KMS-11 (cell line): ENCODE measurements around the gene GSTM3.

Source experiments
- H2AFZ ChIP-seq: fragments of 200-600 bp; sonication (generic); 2 replicates; pipeline ENCODE4 v1.6.1; 2016; ENCODE audit warnings: antibody characterized with exemption, mixed run types, low read depth
- H3K27ac ChIP-seq: fragments of 200-600 bp; sonication (generic); 2 replicates; pipeline ENCODE4 v1.6.1; 2016; ENCODE audit warnings: mild to moderate bottlenecking, mixed run types
- H3K27me3 ChIP-seq: fragments of 200-600 bp; sonication (generic); 2 replicates; pipeline ENCODE4 v1.6.1; 2017; ENCODE audit warnings: mild to moderate bottlenecking, low read depth, mixed run types, moderate library complexity; ENCODE audit not compliant: insufficient read depth
- H3K36me3 ChIP-seq: fragments of 200-600 bp; sonication (generic); 2 replicates; pipeline ENCODE4 v1.6.1; 2017; ENCODE audit warnings: mild to moderate bottlenecking, mixed run types; ENCODE audit not compliant: insufficient read depth
- H3K4me1 ChIP-seq: fragments of 200-600 bp; sonication (generic); 2 replicates; pipeline ENCODE4 v1.6.1; 2016; ENCODE audit warnings: mild to moderate bottlenecking, low read depth, mixed run types; ENCODE audit not compliant: poor library complexity, severe bottlenecking
- H3K4me2 ChIP-seq: fragments of 200-600 bp; sonication (generic); 2 replicates; pipeline ENCODE4 v1.7.0; 2016; ENCODE audit warnings: mild to moderate bottlenecking, mixed run types
- H3K4me3 ChIP-seq: fragments of 200-600 bp; sonication (generic); IDR thresholded peaks from 2 replicates; pipeline ENCODE4 v1.6.1; 2017; ENCODE audit warnings: low read depth, low read length, mixed read lengths; ENCODE audit not compliant: insufficient read depth
- H3K79me2 ChIP-seq: fragments of 200-600 bp; sonication (generic); 2 replicates; pipeline ENCODE4 v1.6.1; 2016; ENCODE audit warnings: low read depth, mixed run types; ENCODE audit not compliant: insufficient read depth
- H3K9ac ChIP-seq: fragments of 200-600 bp; sonication (generic); 2 replicates; pipeline ENCODE4 v1.6.1; 2016; ENCODE audit warnings: mild to moderate bottlenecking, mixed run types
- H4K20me1 ChIP-seq: fragments of 200-600 bp; sonication (generic); 2 replicates; pipeline ENCODE4 v1.6.1; 2016; ENCODE audit warnings: mild to moderate bottlenecking, mixed run types; ENCODE audit not compliant: insufficient read depth
- CTCF ChIP-seq: fragments of 200-600 bp; sonication (generic); conservative IDR thresholded peaks from 2 replicates; pipeline ENCODE4 v1.6.1; 2017; ENCODE audit warnings: low read depth, mild to moderate bottlenecking, antibody characterized with exemption, low read length, moderate library complexity, mixed read lengths

Gene GSTM3

GRCh38 chr1:109787845-109788601 lies 47.2 kb upstream of the GSTM3 start:
- H3K4me1 ChIP-seq: peaks cover 37% of the 10 kb centered on the region
- no peak overlapping the region for H3K27ac ChIP-seq
- H3K36me3 ChIP-seq: no peaks in the 10 kb centered on the region
- no peaks in the 10 kb centered on the region for H3K27me3 ChIP-seq
- H3K4me3 ChIP-seq: no peak overlapping the region
- TF ChIP-seq CTCF: no peak
- no peaks in the 10 kb centered on the region for H3K79me2 ChIP-seq
- no peak overlapping the region for H2AFZ ChIP-seq
- H4K20me1 ChIP-seq: no peaks in the 10 kb centered on the region
- H3K9ac ChIP-seq: no peak overlapping the region
- H3K4me2 ChIP-seq: no peak overlapping the region

GRCh38 chr1:109787211-109787844 lies 46.5 kb upstream of the GSTM3 start:
- Histone ChIP-seq H3K79me2 (no peaks in the 10 kb centered on the region), H3K9ac (no peak overlapping the region), H3K4me3 (no peak overlapping the region), H3K4me1 (peaks cover 34% of the 10 kb centered on the region), H2AFZ (no peak overlapping the region), H3K36me3 (no peaks in the 10 kb centered on the region), H3K27ac (no peak overlapping the region), H3K4me2 (no peak overlapping the region), H4K20me1 (no peaks in the 10 kb centered on the region), H3K27me3 (no peaks in the 10 kb centered on the region)
- TF ChIP-seq CTCF: no peak

GRCh38 chr1:109786531-109787021 lies 45.7 kb upstream of the GSTM3 start:
- Histone ChIP-seq H3K9ac (no peak overlapping the region), H4K20me1 (no peaks in the 10 kb centered on the region), H3K79me2 (no peaks in the 10 kb centered on the region), H2AFZ (no peak overlapping the region), H3K36me3 (no peaks in the 10 kb centered on the region), H3K4me1 (peaks cover 27% of the 10 kb centered on the region), H3K4me2 (no peak overlapping the region), H3K27me3 (no peaks in the 10 kb centered on the region), H3K4me3 (no peak overlapping the region), H3K27ac (no peak overlapping the region)
- no peak for TF ChIP-seq CTCF

GRCh38 chr1:109786112-109786480 lies 45.3 kb upstream of the GSTM3 start:
- Histone ChIP-seq H3K27me3 (no peaks in the 10 kb centered on the region), H3K9ac (no peak overlapping the region), H3K79me2 (no peaks in the 10 kb centered on the region), H3K36me3 (no peaks in the 10 kb centered on the region), H3K4me2 (no peak overlapping the region), H4K20me1 (no peaks in the 10 kb centered on the region), H2AFZ (no peak overlapping the region), H3K4me1 (peaks cover 22% of the 10 kb centered on the region), H3K4me3 (no peak overlapping the region), H3K27ac (no peak overlapping the region)
- no peak for TF ChIP-seq CTCF
